CD4-positive, alpha-beta T cell treated with Interleukin-17A for 1 hour (primary cell): ENCODE data around the gene CRMP1.
"Not testable (repeated sequence)": the region's sequence is repeated elsewhere in the genome, so short reads cannot be mapped to it uniquely, and the experiment has no call there.

Experiments used
- DNase-seq: peaks from one replicate; pipeline ENCODE4 v3.0.0-alpha.2; 2020

CRMP1 gene

GRCh38 chr4:5852523-5853202, 40.2 kb downstream of the CRMP1 start:
- DNase-seq, result no peak

- no peak for DNase-seq
Observed at GRCh38 chr4:5851637-5852301, 41.1 kb downstream of the CRMP1 start.

GRCh38 chr4:5845035-5845905, 47.6 kb downstream of the CRMP1 start:
- no peak for DNase-seq

GRCh38 chr4:5843573-5844530, 49.0 kb downstream of the CRMP1 start:
- DNase-seq, result no peak

- DNase-seq, result no peak
Observed at GRCh38 chr4:5842456-5842855, 50.4 kb downstream of the CRMP1 start.

GRCh38 chr4:5839751-5840674, 52.9 kb downstream of the CRMP1 start:
- no peak for DNase-seq

- DNase-seq, result no peak
Observed at GRCh38 chr4:5839332-5839731, 53.6 kb downstream of the CRMP1 start.

- not testable (repeated sequence) for DNase-seq
Observed at GRCh38 chr4:5837483-5837882, 55.4 kb downstream of the CRMP1 start.

GRCh38 chr4:5836943-5837342, 55.9 kb downstream of the CRMP1 start:
- DNase-seq, result no peak

GRCh38 chr4:5828005-5828391, 64.9 kb downstream of the CRMP1 start:
- DNase-seq, result no peak

GRCh38 chr4:5827108-5828004, 65.5 kb downstream of the CRMP1 start:
- no peak for DNase-seq

- DNase-seq, result no peak
Observed at GRCh38 chr4:5826437-5827107, 66.3 kb downstream of the CRMP1 start.

- no peak for DNase-seq
Observed at GRCh38 chr4:5825321-5826041, 67.4 kb downstream of the CRMP1 start.

GRCh38 chr4:5824635-5825034, 68.3 kb downstream of the CRMP1 start:
- no peak for DNase-seq

- DNase-seq, result no peak
Observed at GRCh38 chr4:5824227-5824626, 68.7 kb downstream of the CRMP1 start.

GRCh38 chr4:5823542-5824211, 69.2 kb downstream of the CRMP1 start:
- DNase-seq, result no peak

- DNase-seq, result no peak
Observed at GRCh38 chr4:5822619-5823018, 70.3 kb downstream of the CRMP1 start.

- no peak for DNase-seq
Observed at GRCh38 chr4:5821665-5822358, 71.1 kb downstream of the CRMP1 start.
